GM19099 (cell line): ENCODE measurements around the gene ATP6AP1.

Experiments used
- POLR2A ChIP-seq: IDR thresholded peaks from 3 replicates; pipeline ENCODE4 v1.6.1; 2011; ENCODE audit warnings: low read depth; ENCODE audit not compliant: insufficient read length; ENCODE audit errors: extremely low read depth

ATP6AP1 gene

GRCh38 chrX:154450312-154450711 is 21.8 kb downstream of the ATP6AP1 start:
- TF ChIP-seq POLR2A, result no peak

DNA sequence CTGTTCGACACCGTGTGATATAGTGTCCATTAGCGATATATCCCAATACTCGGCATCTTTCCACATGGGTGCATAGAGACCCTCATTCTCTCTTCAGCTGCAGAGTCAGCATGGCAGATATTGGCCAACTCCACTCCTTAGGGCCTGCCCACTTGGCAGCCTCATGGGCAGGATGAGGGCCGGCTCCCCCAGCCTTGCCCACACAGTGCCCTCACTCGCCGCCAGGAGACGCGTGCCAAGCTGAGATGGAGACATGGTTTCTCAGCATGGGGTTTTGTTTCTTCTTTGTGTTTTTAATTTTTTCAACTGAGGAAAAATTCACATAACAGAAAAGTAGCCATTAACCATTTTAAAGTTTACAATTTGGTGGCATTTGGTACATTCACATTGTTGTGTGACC is 24.3 kb downstream of the ATP6AP1 start:
- no peak for TF ChIP-seq POLR2A

DNA sequence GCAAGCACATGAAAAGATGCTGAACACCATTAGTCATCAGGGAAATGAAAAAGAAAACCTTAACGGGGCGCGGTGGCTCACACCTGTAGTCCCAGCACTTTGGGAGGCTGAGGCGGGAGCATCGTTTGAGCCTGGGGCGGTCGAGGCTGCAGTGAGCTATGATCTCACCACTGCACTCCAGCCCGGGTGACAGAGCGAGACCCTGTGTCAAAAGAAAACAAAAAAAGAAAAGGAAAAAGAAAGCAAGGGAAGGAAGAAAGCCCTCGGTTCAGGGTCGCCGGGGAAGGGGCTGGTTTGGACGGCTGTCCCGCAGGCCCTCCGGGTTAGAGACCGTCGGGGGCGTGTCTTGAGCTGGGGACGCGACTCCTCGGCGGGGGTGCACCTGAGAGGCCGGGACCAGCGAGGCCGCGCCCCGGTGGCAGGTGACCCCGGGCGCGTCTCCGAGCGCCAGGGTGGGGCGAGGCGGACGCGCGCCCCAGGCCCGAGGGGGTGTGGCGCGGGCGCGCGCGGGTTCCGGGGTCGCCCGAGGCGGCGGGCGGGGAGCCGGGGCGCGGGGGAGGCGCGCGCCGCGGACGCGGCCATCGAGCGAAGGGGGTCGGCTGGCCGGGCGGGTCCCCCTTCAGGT is 29.1 kb downstream of the ATP6AP1 start:
- TF ChIP-seq POLR2A, result no peak

DNA sequence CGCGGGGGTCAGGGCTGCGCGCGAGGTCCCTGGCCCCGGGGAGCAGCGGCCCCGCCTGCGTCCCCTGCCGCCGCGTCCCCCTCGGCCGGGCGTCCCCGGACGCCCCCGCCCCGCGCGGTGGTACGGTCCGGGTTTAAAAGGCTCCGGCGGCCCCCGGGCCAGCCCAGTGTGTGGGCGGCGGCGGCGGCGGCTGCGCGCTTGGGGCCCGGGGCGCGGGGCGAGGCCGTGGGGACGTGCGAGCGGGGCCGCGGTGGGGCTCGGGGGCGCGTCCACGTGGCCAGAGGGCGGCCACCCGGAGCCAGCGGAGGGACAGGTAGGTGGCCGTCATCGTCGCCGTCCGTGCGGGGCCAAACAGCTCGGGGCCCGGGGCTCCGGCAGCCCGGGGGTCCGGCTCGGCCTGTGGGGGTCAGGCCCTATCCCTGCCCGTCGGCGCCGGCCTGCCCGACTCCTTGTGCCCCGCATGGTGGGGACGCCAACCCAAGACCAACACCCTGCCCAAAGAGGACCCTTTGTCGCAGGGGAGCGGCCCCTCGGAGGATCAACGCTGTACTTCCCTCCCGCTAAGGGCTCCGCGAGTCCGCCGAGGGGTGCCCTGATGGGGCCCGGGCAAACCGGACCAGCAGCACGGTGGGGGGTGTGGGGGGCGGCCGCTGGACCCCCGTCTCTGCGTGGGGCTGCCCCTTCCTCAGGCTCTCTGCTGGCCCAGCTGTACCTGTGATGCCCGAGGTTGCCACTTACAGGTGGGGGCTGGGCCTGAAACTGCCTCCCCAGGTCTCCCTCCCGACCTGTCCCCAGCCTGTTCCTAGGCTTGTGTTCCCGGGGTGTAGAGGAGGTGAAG is 29.9 kb downstream of the ATP6AP1 start, which contains the start of gene PLXNA3:
PLXNA3 (plus strand) TSS at position 166 of the 838 bp plus-strand sequence. CDS start 1,903 bp downstream, outside the sequence.
- TF ChIP-seq POLR2A, result peak; percentile 78

GRCh38 chrX:154458954-154459778 is 30.7 kb downstream of the ATP6AP1 start:
- TF ChIP-seq POLR2A, result no peak

DNA sequence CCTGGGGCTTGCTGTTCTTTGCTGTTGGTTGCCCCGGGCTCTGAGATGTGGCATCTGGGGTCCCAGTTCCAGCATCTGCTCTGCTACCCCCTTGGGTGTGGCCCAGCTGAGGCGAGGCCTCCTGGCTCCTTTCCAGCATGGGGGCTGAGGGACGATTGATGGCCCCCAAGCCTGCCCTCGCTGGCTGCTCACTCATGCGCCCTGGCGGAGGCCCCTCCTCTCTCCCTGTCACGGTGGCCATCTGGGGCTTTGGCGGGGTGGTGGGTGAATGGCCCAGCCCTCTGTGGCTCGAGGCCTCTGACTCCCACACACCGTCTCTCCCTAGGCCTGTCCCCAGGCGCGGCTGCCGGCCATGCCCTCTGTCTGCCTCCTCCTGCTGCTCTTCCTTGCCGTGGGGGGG is 31.4 kb downstream of the ATP6AP1 start:
- no peak for TF ChIP-seq POLR2A

- TF ChIP-seq POLR2A, result no peak
Measured at GRCh38 chrX:154460326-154460725, 31.8 kb downstream of the ATP6AP1 start.

DNA sequence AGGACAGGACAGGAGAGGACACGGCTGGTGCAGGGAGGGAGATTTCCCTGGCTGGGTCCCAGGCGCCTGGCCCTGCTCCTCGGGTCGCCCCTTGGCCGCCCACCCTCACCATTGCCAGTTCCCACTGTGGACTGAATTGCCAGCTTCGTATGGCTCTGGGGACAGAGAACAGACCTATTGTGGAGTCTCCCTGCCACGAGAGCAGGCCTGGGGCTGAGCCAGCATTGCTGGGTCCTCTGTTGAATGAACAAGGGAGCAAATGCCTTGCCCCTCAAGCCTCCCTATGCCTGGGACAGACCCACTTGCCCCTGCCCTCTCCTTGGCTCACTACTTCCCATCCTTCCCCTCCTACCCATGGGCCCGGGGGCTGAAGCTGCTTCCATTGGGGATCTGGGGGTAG is 33.9 kb downstream of the ATP6AP1 start:
- no peak for TF ChIP-seq POLR2A

DNA sequence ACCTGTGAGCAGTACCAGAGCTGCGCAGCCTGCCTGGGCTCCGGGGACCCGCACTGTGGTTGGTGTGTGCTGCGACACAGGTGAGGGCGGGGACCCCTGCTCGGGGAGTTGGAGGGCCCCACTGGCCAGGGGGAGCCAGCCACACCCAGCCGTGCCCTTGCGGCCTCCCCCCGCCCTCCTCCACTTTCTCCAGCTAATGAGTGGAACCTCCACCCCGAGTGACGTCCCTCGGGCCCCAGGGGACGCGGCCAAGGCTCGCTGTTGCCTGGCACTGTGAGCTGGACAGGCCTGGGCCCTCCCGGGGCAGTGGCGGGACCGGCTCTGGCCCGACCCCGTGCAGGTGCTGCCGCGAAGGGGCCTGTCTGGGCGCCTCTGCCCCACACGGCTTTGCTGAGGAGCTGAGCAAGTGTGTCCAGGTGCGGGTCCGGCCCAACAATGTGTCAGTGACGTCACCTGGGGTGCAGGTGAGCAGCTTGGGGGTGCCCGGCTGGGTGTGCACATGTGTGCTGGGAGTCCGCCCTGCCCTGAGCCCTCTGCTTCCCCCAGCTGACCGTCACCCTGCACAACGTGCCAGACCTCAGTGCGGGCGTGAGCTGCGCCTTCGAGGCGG is 35.2 kb downstream of the ATP6AP1 start:
- no peak for TF ChIP-seq POLR2A

- TF ChIP-seq POLR2A, result no peak
Measured at GRCh38 chrX:154464806-154465365, 36.4 kb downstream of the ATP6AP1 start.

DNA sequence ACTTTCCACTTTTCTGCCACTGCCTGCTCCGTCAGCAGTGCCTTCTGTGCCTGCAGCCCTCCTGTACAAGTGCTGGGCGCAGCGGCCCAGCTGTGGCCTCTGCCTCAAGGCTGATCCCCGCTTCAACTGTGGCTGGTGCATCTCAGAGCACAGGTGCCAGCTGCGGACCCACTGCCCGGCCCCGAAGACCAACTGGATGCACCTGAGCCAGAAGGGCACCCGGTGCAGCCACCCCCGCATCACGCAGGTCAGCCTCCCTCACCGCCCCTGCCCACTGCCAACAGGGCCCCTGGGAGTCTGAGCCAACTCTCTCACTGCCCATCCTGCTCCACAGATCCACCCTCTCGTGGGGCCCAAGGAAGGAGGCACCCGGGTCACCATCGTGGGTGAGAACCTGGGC is 37.1 kb downstream of the ATP6AP1 start:
- TF ChIP-seq POLR2A, result no peak

DNA sequence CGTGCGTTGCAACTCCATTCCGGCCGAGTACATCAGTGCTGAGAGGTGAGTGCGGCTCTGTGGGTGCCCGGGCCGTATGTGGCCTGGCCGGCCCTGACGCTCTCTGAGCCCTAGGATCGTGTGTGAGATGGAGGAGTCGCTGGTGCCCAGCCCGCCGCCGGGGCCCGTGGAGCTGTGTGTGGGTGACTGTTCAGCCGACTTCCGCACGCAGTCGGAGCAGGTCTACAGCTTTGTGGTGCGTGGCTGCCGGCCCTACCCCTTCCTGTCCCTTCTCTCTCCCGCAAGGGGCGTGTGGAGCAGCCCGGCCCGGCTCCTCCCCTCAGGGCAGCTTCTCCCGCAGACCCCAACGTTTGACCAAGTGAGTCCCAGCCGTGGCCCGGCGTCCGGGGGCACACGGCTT is 37.6 kb downstream of the ATP6AP1 start:
- TF ChIP-seq POLR2A, result no peak

- no peak for TF ChIP-seq POLR2A
Measured at GRCh38 chrX:154466907-154467306, 38.4 kb downstream of the ATP6AP1 start.

- TF ChIP-seq POLR2A, result no peak
Measured at GRCh38 chrX:154467556-154467955, 39.1 kb downstream of the ATP6AP1 start.

- TF ChIP-seq POLR2A, result no peak
Measured at GRCh38 chrX:154468217-154468616, 39.7 kb downstream of the ATP6AP1 start.
